VCaP (cell line): ENCODE data around the gene PRKAG1.

Experiments
- H3K27ac ChIP-seq: fragments of 450-650 bp; 2 replicates; pipeline ENCODE4 v1.5.1; 2017
- CTCF ChIP-seq: fragments of 450-650 bp; conservative IDR thresholded peaks from 2 replicates; pipeline ENCODE4 v1.5.1; 2017; ENCODE audit warnings: mild to moderate bottlenecking, moderate library complexity

The PRKAG1 gene

GRCh38 chr12:48981757-48982157 lies 36.8 kb downstream of the PRKAG1 start:
- TF ChIP-seq CTCF: no peak
- no peak overlapping the region for H3K27ac ChIP-seq

- TF ChIP-seq CTCF: peak; percentile 55
- no peak overlapping the region for H3K27ac ChIP-seq
Observed at GRCh38 chr12:48980953-48981756, 37.4 kb downstream of the PRKAG1 start.

DNA sequence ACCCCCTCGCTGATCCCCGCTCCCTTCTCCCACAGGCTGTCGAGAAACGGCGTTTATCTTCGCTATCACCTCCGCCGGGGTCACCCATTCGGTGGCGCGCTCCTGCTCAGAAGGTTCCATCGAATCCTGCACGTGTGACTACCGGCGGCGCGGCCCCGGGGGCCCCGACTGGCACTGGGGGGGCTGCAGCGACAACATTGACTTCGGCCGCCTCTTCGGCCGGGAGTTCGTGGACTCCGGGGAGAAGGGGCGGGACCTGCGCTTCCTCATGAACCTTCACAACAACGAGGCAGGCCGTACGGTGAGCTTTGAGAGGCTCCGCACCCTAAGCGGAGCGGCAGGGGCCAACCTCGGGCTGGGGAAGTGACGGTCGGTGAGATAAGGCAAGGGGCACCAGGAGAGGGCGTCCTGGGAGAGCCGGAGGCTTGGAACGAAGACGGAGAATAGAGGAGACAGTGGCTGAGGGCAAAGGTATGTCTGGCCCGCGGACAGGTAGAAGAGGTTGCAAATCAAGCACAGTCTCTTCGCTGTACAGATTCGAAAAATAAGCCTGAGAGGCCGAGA lies 38.1 kb downstream of the PRKAG1 start:
- H3K27ac ChIP-seq: no peak overlapping the region
- TF ChIP-seq CTCF: no peak

DNA sequence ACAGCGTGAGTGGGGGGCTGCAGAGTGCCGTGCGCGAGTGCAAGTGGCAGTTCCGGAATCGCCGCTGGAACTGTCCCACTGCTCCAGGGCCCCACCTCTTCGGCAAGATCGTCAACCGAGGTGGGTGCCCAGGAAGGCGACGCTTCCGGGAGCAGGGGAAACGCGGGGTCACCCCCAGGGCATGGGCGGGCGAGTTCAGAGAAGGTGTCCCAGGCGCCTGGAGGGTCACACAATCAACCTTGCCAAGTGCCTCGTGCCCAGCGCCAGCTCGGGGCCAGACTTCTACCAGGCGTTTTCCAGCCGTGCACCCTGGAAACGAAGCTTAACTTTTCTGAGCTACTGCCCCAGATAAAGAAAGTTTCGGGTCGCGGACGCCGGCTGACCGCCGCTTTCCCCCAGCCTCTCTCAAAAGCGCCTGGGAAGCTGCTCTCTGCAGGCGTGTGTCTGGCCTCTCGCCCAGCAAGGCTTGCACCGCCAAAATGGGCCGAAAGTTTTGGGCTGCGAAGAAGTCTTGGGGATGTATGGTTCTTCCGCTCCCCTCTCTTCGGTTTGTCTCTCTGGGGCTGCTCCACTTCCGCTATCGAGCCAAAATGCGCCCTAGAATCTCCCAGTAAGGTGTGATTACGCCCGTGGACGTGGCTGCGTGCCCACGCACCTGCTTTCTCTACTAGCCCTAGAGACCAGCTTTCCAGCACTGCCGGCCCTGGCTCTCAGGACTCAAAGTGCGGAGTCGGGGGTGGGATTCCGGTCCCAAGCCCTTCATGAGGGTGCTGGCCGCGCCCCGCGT lies 38.8 kb downstream of the PRKAG1 start:
- TF ChIP-seq CTCF: no peak
- H3K27ac ChIP-seq: no peak overlapping the region

DNA sequence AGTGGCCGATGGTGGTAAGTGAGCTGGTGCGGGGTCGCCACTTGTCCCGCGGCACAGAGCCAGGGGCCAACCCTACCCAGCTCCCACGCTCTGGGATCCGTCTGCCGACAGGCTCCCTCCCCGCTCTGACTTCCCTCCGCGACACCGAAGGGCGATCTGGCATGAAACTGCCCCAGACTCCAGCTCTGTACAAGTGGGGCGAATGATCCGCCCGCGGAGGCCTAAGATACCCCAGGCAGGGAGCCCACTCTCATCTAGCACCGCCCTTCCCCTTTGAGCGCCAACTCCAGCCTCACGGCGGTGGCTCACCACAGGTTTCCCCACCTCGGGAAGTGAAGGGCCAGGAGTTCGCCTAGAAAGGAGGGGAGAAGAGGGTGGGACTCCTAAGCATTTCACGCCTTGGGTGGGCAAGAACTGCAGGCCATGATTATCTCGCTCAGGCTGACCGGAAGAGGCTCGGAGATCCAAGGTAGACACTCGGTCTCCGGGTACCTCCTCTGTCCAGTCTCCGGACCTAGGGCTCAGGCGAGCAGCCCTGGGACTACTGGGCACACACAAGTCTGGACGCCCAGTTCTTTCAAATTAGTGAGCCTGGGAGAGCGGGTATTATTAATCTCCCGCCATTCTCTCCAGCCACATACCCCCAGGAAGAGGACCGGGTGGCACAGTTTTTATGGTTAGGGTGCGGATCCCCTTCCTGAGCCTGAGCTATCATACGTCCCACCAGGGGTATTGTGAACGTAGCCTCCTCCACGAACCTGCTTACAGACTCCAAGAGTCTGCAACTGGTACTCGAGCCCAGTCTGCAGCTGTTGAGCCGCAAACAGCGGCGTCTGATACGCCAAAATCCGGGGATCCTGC lies 39.6 kb downstream of the PRKAG1 start:
- no peak for TF ChIP-seq CTCF
- no peak overlapping the region for H3K27ac ChIP-seq

DNA sequence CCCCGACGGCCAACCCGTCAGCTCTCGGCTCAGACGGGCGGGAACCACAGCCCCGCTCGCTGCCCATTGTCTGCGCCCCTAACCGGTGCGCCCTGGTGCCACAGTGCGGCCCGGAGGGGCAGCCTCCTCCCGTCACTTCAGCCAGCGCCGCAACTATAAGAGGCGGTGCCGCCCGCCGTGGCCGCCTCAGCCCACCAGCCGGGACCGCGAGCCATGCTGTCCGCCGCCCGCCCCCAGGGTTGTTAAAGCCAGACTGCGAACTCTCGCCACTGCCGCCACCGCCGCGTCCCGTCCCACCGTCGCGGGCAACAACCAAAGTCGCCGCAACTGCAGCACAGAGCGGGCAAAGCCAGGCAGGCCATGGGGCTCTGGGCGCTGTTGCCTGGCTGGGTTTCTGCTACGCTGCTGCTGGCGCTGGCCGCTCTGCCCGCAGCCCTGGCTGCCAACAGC lies 40.3 kb downstream of the PRKAG1 start, which contains the start of gene WNT1:
Gene WNT1, plus strand, starts transcription at position 32 of the 450 bp plus-strand sequence. Its CDS starts 329 bp downstream, at position 361.
- no peak within 1 kb of the TSS for H3K27ac ChIP-seq
- TF ChIP-seq CTCF: peak; percentile 56
